Measurements from ENCODE around the gene SLC35E3. TPM values are rescaled to one million over a fixed set of nuclear protein-coding genes. Genes with fewer than 3 reads are reported as not detected.

The SLC35E3 gene
- total and polyA plus RNA-seq, 7 donors: under 0.01 to 5.3 (median 1.8) TPM

GRCh38 chr12:68772714-68773113 is 26.7 kb downstream of the SLC35E3 start:
- Histone ChIP-seq H3K4me1 (no peaks in the 10 kb centered on the region), H3K36me3 (no peaks in the 10 kb centered on the region), H3K4me3 (no peak overlapping the region), H3K27me3 (no peaks in the 10 kb centered on the region), H3K9me3 (no peaks in the 10 kb centered on the region), H3K27ac (no peak overlapping the region)
- WGBS, 2 donors: 51 to 81% methylated on average over 8 of the region's 8 CpGs
- no peak for TF ChIP-seq CTCF (IDR thresholded peaks at IDR 0.05)
- no peak for TF ChIP-seq EP300 (IDR thresholded peaks at IDR 0.05)
- TF ChIP-seq POLR2AphosphoS5 (IDR thresholded peaks at IDR 0.05): no peak
- TF ChIP-seq POLR2A (IDR thresholded peaks at IDR 0.05): no peak
- intact Hi-C loops (cut with DNase I): no loop called here
- DNase-seq: no peak

- H3K27me3 ChIP-seq: no peaks in the 10 kb centered on the region
- H3K9me3 ChIP-seq: no peaks in the 10 kb centered on the region
- no peaks in the 10 kb centered on the region for H3K36me3 ChIP-seq
- no peaks in the 10 kb centered on the region for H3K4me1 ChIP-seq
- intact Hi-C loops (cut with DNase I): no loop called here
- TF ChIP-seq POLR2AphosphoS5 (IDR thresholded peaks at IDR 0.05): no peak
- H3K4me3 ChIP-seq: no peak overlapping the region
- H3K27ac ChIP-seq: no peak overlapping the region
- no peak for DNase-seq
- WGBS, 2 donors: 91 to 95% methylated on average over 5 of the region's 5 CpGs
Measured at GRCh38 chr12:68773582-68773981, 27.6 kb downstream of the SLC35E3 start.

GRCh38 chr12:68775121-68775630 is 29.2 kb downstream of the SLC35E3 start:
- Histone ChIP-seq H3K36me3 (no peaks in the 10 kb centered on the region), H3K4me3 (no peak overlapping the region), H3K27ac (no peak overlapping the region), H3K27me3 (no peaks in the 10 kb centered on the region), H3K9me3 (no peaks in the 10 kb centered on the region), H3K4me1 (no peaks in the 10 kb centered on the region)
- TF ChIP-seq POLR2AphosphoS5 (IDR thresholded peaks at IDR 0.05) (no peak), POLR2A (IDR thresholded peaks at IDR 0.05) (no peak), EP300 (IDR thresholded peaks at IDR 0.05) (no peak), CTCF (IDR thresholded peaks at IDR 0.05) (no peak)
- 92 to 93% methylated on average over 7 of the region's 7 CpGs for WGBS, 2 donors
- intact Hi-C loops (cut with DNase I): no loop called here
- DNase-seq: no peak

- H3K27ac ChIP-seq: no peak overlapping the region
- H3K36me3 ChIP-seq: no peaks in the 10 kb centered on the region
- H3K4me3 ChIP-seq: no peak overlapping the region
- H3K27me3 ChIP-seq: no peaks in the 10 kb centered on the region
- no peak for DNase-seq
- H3K4me1 ChIP-seq: no peaks in the 10 kb centered on the region
- 79 to 80% methylated on average over 5 of the region's 5 CpGs for WGBS, 2 donors
- H3K9me3 ChIP-seq: no peaks in the 10 kb centered on the region
- intact Hi-C loops (cut with DNase I): no loop called here
- TF ChIP-seq EP300 (IDR thresholded peaks at IDR 0.05) (no peak), CTCF (IDR thresholded peaks at IDR 0.05) (no peak), POLR2A (IDR thresholded peaks at IDR 0.05) (no peak), POLR2AphosphoS5 (IDR thresholded peaks at IDR 0.05) (no peak)
Measured at GRCh38 chr12:68776976-68777610, 31.1 kb downstream of the SLC35E3 start.

GRCh38 chr12:68779280-68779679 is 33.3 kb downstream of the SLC35E3 start:
- no peak for TF ChIP-seq CTCF (IDR thresholded peaks at IDR 0.05)
- DNase-seq: no peak
- Histone ChIP-seq H3K27me3 (no peaks in the 10 kb centered on the region), H3K4me3 (no peak overlapping the region), H3K9me3 (no peaks in the 10 kb centered on the region), H3K27ac (no peak overlapping the region), H3K36me3 (no peaks in the 10 kb centered on the region), H3K4me1 (no peaks in the 10 kb centered on the region)
- intact Hi-C loops (cut with DNase I): no loop called here

Measured in sigmoid colon (tissue), 7 donors.